ENCODE results near the gene ZDHHC17.

Gene ZDHHC17

GRCh38 chr12:76874491-76875190 is 110.7 kb downstream of the ZDHHC17 start:
- in situ Hi-C loops (cut with MboI; ENCODE audit: low sequenced_read_pairs), result no loop called here

- in situ Hi-C loops (cut with MboI; ENCODE audit: low sequenced_read_pairs), result no loop called here
These were observed 112.8 kb downstream of the ZDHHC17 start for GRCh38 chr12:76876696-76877229.

GRCh38 chr12:76878099-76878898 is 114.4 kb downstream of the ZDHHC17 start:
- in situ Hi-C loops (cut with MboI; ENCODE audit: low sequenced_read_pairs), result no loop called here

GRCh38 chr12:76878899-76879709 is 115.2 kb downstream of the ZDHHC17 start, which contains the start of gene CSRP2:
CSRP2 (minus strand) TSS chr12:76879019; CDS start chr12:76866260, 12,759 bp downstream.
- in situ Hi-C loops (cut with MboI; ENCODE audit: low sequenced_read_pairs), result no loop called here

GRCh38 chr12:76879710-76880518 is 116.0 kb downstream of the ZDHHC17 start:
- in situ Hi-C loops (cut with MboI; ENCODE audit: low sequenced_read_pairs), result no loop called here

GRCh38 chr12:76880519-76881023 is 116.7 kb downstream of the ZDHHC17 start:
- in situ Hi-C loops (cut with MboI; ENCODE audit: low sequenced_read_pairs), result no loop called here

- in situ Hi-C loops (cut with MboI; ENCODE audit: low sequenced_read_pairs), result no loop called here
These were observed 117.2 kb downstream of the ZDHHC17 start for GRCh38 chr12:76881142-76881541.

GRCh38 chr12:76882367-76882766 is 118.5 kb downstream of the ZDHHC17 start:
- in situ Hi-C loops (cut with MboI; ENCODE audit: low sequenced_read_pairs), result no loop called here

GRCh38 chr12:76883151-76883550 is 119.2 kb downstream of the ZDHHC17 start:
- in situ Hi-C loops (cut with MboI; ENCODE audit: low sequenced_read_pairs), result no loop called here

- in situ Hi-C loops (cut with MboI; ENCODE audit: low sequenced_read_pairs), result no loop called here
These were observed 119.9 kb downstream of the ZDHHC17 start for GRCh38 chr12:76883811-76884210.

- in situ Hi-C loops (cut with MboI; ENCODE audit: low sequenced_read_pairs), result no loop called here
These were observed 124.9 kb downstream of the ZDHHC17 start for GRCh38 chr12:76888775-76889174.

GRCh38 chr12:76890151-76891143 is 126.5 kb downstream of the ZDHHC17 start:
- in situ Hi-C loops (cut with MboI; ENCODE audit: low sequenced_read_pairs), result no loop called here

- in situ Hi-C loops (cut with MboI; ENCODE audit: low sequenced_read_pairs), result no loop called here
These were observed 127.7 kb downstream of the ZDHHC17 start for GRCh38 chr12:76891609-76892008.

GRCh38 chr12:76895796-76896195 is 131.9 kb downstream of the ZDHHC17 start:
- in situ Hi-C loops (cut with MboI; ENCODE audit: low sequenced_read_pairs), result no loop called here

GRCh38 chr12:76896274-76896673 is 132.4 kb downstream of the ZDHHC17 start:
- in situ Hi-C loops (cut with MboI; ENCODE audit: low sequenced_read_pairs), result no loop called here

- in situ Hi-C loops (cut with MboI; ENCODE audit: low sequenced_read_pairs), result no loop called here
These were observed 134.5 kb downstream of the ZDHHC17 start for GRCh38 chr12:76898442-76898841.

GRCh38 chr12:76899522-76899921 is 135.6 kb downstream of the ZDHHC17 start:
- in situ Hi-C loops (cut with MboI; ENCODE audit: low sequenced_read_pairs), result no loop called here

- in situ Hi-C loops (cut with MboI; ENCODE audit: low sequenced_read_pairs), result no loop called here
These were observed 137.9 kb downstream of the ZDHHC17 start for GRCh38 chr12:76901628-76902380.

Measured in HL-60/S4 treated with retinoic acid at 250 ng/mL for 4 days and 3 days (cell line).